HepG2 (cell line): ENCODE measurements around the gene BST1. TPM values are rescaled to one million over a fixed set of nuclear protein-coding genes. Genes with fewer than 3 reads are reported as not detected.

Source experiments
- CCAR2 ChIP-seq: fragments of 200-400 bp; formaldehyde crosslinking; optimal IDR thresholded peaks from 2 replicates; pipeline ENCODE3; 2018; ENCODE audit warnings: low read depth, mild to moderate bottlenecking, low read length, moderate library complexity
- DNMT1 ChIP-seq: sonication (generic); formaldehyde crosslinking; IDR thresholded peaks from 2 replicates; pipeline ENCODE4 v1.5.1; 2020; ENCODE audit warnings: mild to moderate bottlenecking, missing genetic modification reagents
- FUBP1 ChIP-seq: sonication (generic); formaldehyde crosslinking; IDR thresholded peaks from 2 replicates; pipeline ENCODE4 v1.5.1; 2020; ENCODE audit warnings: missing genetic modification reagents, mild to moderate bottlenecking, borderline replicate concordance
- HMGXB3 ChIP-seq: sonication (generic); formaldehyde crosslinking; IDR thresholded peaks from 2 replicates; pipeline ENCODE4 v1.4.0; 2020; ENCODE audit warnings: missing genetic modification reagents, borderline replicate concordance
- HMGXB4 ChIP-seq, 2 experiments: sonication (generic) in 1 of 2; formaldehyde crosslinking in 1 of 2; IDR thresholded peaks; 2 replicates each; pipeline versions ENCODE4 v1.4.0 to v1.6.1; 2018 to 2020; ENCODE audit warnings: missing genetic modification reagents in 2 of 2, borderline replicate concordance in 1 of 2, low read depth in 1 of 2, mild to moderate bottlenecking in 1 of 2, missing biosample characterization in 1 of 2
- HNRNPL ChIP-seq: fragments of 200-400 bp; formaldehyde crosslinking; IDR thresholded peaks from 2 replicates; pipeline ENCODE4 v1.6.1; 2017; ENCODE audit warnings: mild to moderate bottlenecking, low read depth, low read length
- SUZ12 ChIP-seq: fragments of 150-350 bp; IDR thresholded peaks from 2 replicates; pipeline ENCODE4 v1.6.1; 2014; ENCODE audit warnings: low read depth, low read length
- SYNCRIP ChIP-seq: fragments of 200-400 bp; formaldehyde crosslinking; IDR thresholded peaks from 2 replicates; pipeline ENCODE4 v1.6.1; 2018; ENCODE audit warnings: mild to moderate bottlenecking, low read depth, low read length; ENCODE audit not compliant: insufficient read depth
- ZNF354B ChIP-seq: sonication (generic); formaldehyde crosslinking; IDR thresholded peaks from 2 replicates; pipeline ENCODE4 v1.8.0; 2022; ENCODE audit warnings: mild to moderate bottlenecking, missing genetic modification reagents
- ZNF543 ChIP-seq: sonication (generic); formaldehyde crosslinking; IDR thresholded peaks from 2 replicates; pipeline ENCODE4 v1.4.0; 2020; ENCODE audit warnings: mild to moderate bottlenecking, missing genetic modification reagents
- ZNF709 ChIP-seq: sonication (generic); formaldehyde crosslinking; IDR thresholded peaks from 2 replicates; pipeline ENCODE4 v1.5.0; 2020; ENCODE audit warnings: mild to moderate bottlenecking, missing genetic modification reagents
- ZNF839 ChIP-seq: sonication (generic); formaldehyde crosslinking; IDR thresholded peaks from 2 replicates; pipeline ENCODE4 v1.4.0; 2020; ENCODE audit warnings: missing genetic modification reagents, mild to moderate bottlenecking, borderline replicate concordance
- polyA plus RNA-seq, 8 experiments: library from polyadenylated mRNA; depleted of rRNA in 3 of 8; stranded (reverse) in 7 of 8; unstranded in 1 of 8; fragments of >200 nt; fragmentation: Illumina TruSeq in 4 of 8; extraction: Trizol in 4 of 8; gene quantifications; 2 replicates each; pipeline versions ENCODE4 v1.2.1 to v1.2.3, GENCODE V29; 2011 to 2016; ENCODE audit warnings: low read depth in 4 of 8, missing spikeins in 1 of 8, mixed read lengths in 1 of 8; ENCODE audit not compliant: insufficient read depth in 1 of 8
- total RNA-seq, 5 experiments: library from RNA; depleted of rRNA; stranded (reverse); fragments of >200 nt; fragmentation: Illumina TruSeq; extraction: Trizol; gene quantifications; 2 replicates each; pipeline ENCODE4 v1.2.3, GENCODE V29; 2016; ENCODE audit warnings: low read depth in 1 of 5
- TF ChIP-seq, protein P1 (sequence below): sonication (generic); formaldehyde crosslinking; IDR thresholded peaks from 2 replicates; pipeline ENCODE4 v1.4.0; 2020; ENCODE audit warnings: missing genetic modification reagents, mild to moderate bottlenecking, borderline replicate concordance
- TF ChIP-seq, protein P2 (sequence below): sonication (generic); formaldehyde crosslinking; IDR thresholded peaks from 2 replicates; pipeline ENCODE4 v1.5.1; 2020; ENCODE audit warnings: missing genetic modification reagents, mild to moderate bottlenecking, borderline replicate concordance

BST1 gene
- total and polyA plus RNA-seq, 2 of the 13 experiments (the other 11 are each of a cell fraction or from before 2014, with no cell fraction given) = 0.09 to 0.49 TPM

- TF ChIP-seq, protein P1, sequence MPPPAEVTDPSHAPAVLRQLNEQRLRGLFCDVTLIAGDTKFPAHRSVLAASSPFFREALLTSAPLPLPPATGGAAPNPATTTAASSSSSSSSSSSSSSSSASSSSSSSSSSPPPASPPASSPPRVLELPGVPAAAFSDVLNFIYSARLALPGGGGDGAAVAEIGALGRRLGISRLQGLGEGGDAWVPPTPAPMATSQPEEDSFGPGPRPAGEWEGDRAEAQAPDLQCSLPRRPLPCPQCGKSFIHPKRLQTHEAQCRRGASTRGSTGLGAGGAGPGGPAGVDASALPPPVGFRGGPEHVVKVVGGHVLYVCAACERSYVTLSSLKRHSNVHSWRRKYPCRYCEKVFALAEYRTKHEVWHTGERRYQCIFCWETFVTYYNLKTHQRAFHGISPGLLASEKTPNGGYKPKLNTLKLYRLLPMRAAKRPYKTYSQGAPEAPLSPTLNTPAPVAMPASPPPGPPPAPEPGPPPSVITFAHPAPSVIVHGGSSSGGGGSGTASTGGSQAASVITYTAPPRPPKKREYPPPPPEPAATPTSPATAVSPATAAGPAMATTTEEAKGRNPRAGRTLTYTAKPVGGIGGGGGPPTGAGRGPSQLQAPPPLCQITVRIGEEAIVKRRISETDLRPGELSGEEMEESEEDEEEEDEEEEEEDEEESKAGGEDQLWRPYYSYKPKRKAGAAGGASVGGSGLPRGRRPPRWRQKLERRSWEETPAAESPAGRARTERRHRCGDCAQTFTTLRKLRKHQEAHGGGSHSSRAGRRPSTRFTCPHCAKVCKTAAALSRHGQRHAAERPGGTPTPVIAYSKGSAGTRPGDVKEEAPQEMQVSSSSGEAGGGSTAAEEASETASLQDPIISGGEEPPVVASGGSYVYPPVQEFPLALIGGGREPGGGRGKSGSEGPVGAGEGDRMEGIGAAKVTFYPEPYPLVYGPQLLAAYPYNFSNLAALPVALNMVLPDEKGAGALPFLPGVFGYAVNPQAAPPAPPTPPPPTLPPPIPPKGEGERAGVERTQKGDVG (CRISPR knock-in tag) = peak; percentile 88; the same call in 1 of the 2 replicates
- TF ChIP-seq HNRNPL (0 out of 2 replicates have a peak, but pooled peaks have one; percentile 46), ZNF839 (CRISPR knock-in tag) (no peak), ZNF354B (CRISPR knock-in tag) (no peak), HMGXB3 (CRISPR knock-in tag) (no peak), HMGXB4 (CRISPR knock-in tag; IDR thresholded peaks at IDR 0.05; ENCODE audit: borderline replicate concordance in 1 of 2, low read depth in 1 of 2) (peak; percentile 16 to 34; a peak in 3 of 4 replicates), DNMT1 (no peak), SYNCRIP (no peak), ZNF543 (CRISPR knock-in tag) (peak; percentile 40; the same call in 1 of the 2 replicates), CCAR2 (no peak), ZNF709 (CRISPR knock-in tag) (peak; percentile 82; the same call in 1 of the 2 replicates), FUBP1 (CRISPR knock-in tag) (no peak), SUZ12 (no peak)
- TF ChIP-seq, protein P2, sequence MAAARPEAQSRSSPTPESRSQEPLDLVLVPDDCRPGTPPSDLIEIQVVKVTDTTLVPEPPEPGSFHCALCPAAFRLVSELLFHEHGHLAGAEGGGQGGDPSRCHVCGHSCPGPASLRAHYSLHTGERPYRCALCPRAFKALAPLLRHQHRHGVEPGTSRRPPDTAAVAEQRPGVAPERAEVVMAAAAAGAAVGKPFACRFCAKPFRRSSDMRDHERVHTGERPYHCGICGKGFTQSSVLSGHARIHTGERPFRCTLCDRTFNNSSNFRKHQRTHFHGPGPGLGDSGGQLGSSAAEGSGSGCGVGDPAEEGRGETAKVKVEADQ (CRISPR knock-in tag) = no peak
Measured at GRCh38 chr4:15655223-15656037, 47.4 kb upstream of the BST1 start, which contains the start of gene FBXL5 (continued).
